OCI-LY7 (cell line): ENCODE results near the gene MRI1. TPM values are rescaled to one million over a fixed set of nuclear protein-coding genes. Genes with fewer than 3 reads are reported as not detected.
"Not testable (repeated sequence)": the region's sequence is repeated elsewhere in the genome, so short reads cannot be mapped to it uniquely, and the experiment has no call there.

Experiments
- BruUV-seq: library from RNA; stranded (reverse); fragments of 400-500 nt; replicated peaks from 2 replicates; lab custom pipeline; 2021; lab: Mats Ljungman, UMichigan
- CTCF ChIA-PET: fragments of 300-600 bp; sonication (Branson Sonifier 250); formaldehyde crosslinking; loops from one replicate; lab custom pipeline; 2022; ENCODE audit warnings: antibody characterized with exemption; ENCODE audit not compliant: unreplicated experiment; lab: Charles Lee
- POLR2A ChIA-PET: fragments of 300-600 bp; sonication (Branson Sonifier 250); formaldehyde crosslinking; loops from one replicate; lab custom pipeline; 2022; ENCODE audit warnings: antibody characterized with exemption; lab: Charles Lee
- DNase-seq: peaks from one replicate; pipeline ENCODE4 v3.0.0-alpha.2; 2015; ENCODE audit warnings: low spot score
- H2AFZ ChIP-seq: fragments of 200-600 bp; sonication (generic), shearing (Covaris generic); 2 replicates; pipeline ENCODE4 v1.6.1; 2014; ENCODE audit warnings: mild to moderate bottlenecking, antibody characterized with exemption, low read length, moderate library complexity
- H3K27ac ChIP-seq: fragments of 200-600 bp; sonication (generic); 2 replicates; pipeline ENCODE4 v1.5.1; 2014; ENCODE audit warnings: mixed run types, low read depth, mild to moderate bottlenecking, moderate library complexity, low read length, inconsistent platforms; ENCODE audit not compliant: poor library complexity, severe bottlenecking
- H3K36me3 ChIP-seq: fragments of 200-600 bp; sonication (generic); 2 replicates; pipeline ENCODE4 v1.6.1; 2014; ENCODE audit warnings: mild to moderate bottlenecking, antibody characterized with exemption, low read length, moderate library complexity, mixed read lengths; ENCODE audit not compliant: insufficient read depth
- H3K4me1 ChIP-seq: fragments of 200-600 bp; sonication (generic); 2 replicates; pipeline ENCODE4 v1.5.1; 2014; ENCODE audit warnings: mild to moderate bottlenecking, low read length; ENCODE audit not compliant: insufficient read depth, poor library complexity, severe bottlenecking
- H3K4me2 ChIP-seq: fragments of 200-600 bp; sonication (generic); 2 replicates; pipeline ENCODE4 v1.6.1; 2014; ENCODE audit warnings: mild to moderate bottlenecking, low read length
- H3K4me3 ChIP-seq: fragments of 200-600 bp; sonication (generic); 2 replicates; pipeline ENCODE4 v1.5.1; 2014; ENCODE audit warnings: mild to moderate bottlenecking, low read depth, low read length; ENCODE audit not compliant: poor library complexity, severe bottlenecking
- H3K79me2 ChIP-seq: fragments of 200-600 bp; sonication (generic); 2 replicates; pipeline ENCODE4 v1.6.1; 2016; ENCODE audit warnings: low read depth, mild to moderate bottlenecking, low read length, moderate library complexity, mixed read lengths; ENCODE audit not compliant: insufficient read depth
- H3K9me2 ChIP-seq: fragments of 200-600 bp; sonication (generic); 2 replicates; pipeline ENCODE4 v1.6.1; 2016; ENCODE audit warnings: mild to moderate bottlenecking, low read length, mixed read lengths; ENCODE audit not compliant: insufficient read depth
- H3K9me3 ChIP-seq: fragments of 200-600 bp; sonication (generic); 2 replicates; pipeline ENCODE4 v1.6.1; 2014; ENCODE audit warnings: mild to moderate bottlenecking, mixed run types, low read length, mixed read lengths
- H4K20me1 ChIP-seq: fragments of 200-600 bp; sonication (generic); 2 replicates; pipeline ENCODE4 v1.6.1; 2014; ENCODE audit warnings: mild to moderate bottlenecking, antibody characterized with exemption, low read length, moderate library complexity, mixed read lengths; ENCODE audit not compliant: insufficient read depth
- EZH2phosphoT487 ChIP-seq: fragments of 200-600 bp; sonication (generic); IDR thresholded peaks from 2 replicates; pipeline ENCODE4 v1.6.1; 2018; ENCODE audit warnings: low read depth, borderline replicate concordance, mild to moderate bottlenecking, mixed run types, antibody characterized with exemption, low read length, moderate library complexity, mixed read lengths
- intact Hi-C: fragments of 100-400 bp; cut with micrococcal nuclease; formaldehyde crosslinking; loops from one replicate; pipeline ENCODE4 v1.10.0; 2022; ENCODE audit not compliant: unreplicated experiment
- total RNA-seq, 2 experiments: library from RNA; depleted of rRNA in 1 of 2; stranded (reverse); fragments of >200 nt in 1 of 2; shearing (Covaris generic) in 1 of 2; gene quantifications; 2 replicates each; pipeline ENCODE4 v1.2.3, GENCODE V29; 2014 to 2022
- TF ChIP-seq, protein P1 (sequence below): fragments of 200-600 bp; sonication (generic); conservative IDR thresholded peaks from 2 replicates; pipeline ENCODE4 v1.5.1; 2014; ENCODE audit warnings: mild to moderate bottlenecking, antibody characterized with exemption, low read length, moderate library complexity, mixed read lengths

The MRI1 gene
- total RNA-seq, 2 experiments from 2014 or later: 23.4 to 27.3 TPM

DNA sequence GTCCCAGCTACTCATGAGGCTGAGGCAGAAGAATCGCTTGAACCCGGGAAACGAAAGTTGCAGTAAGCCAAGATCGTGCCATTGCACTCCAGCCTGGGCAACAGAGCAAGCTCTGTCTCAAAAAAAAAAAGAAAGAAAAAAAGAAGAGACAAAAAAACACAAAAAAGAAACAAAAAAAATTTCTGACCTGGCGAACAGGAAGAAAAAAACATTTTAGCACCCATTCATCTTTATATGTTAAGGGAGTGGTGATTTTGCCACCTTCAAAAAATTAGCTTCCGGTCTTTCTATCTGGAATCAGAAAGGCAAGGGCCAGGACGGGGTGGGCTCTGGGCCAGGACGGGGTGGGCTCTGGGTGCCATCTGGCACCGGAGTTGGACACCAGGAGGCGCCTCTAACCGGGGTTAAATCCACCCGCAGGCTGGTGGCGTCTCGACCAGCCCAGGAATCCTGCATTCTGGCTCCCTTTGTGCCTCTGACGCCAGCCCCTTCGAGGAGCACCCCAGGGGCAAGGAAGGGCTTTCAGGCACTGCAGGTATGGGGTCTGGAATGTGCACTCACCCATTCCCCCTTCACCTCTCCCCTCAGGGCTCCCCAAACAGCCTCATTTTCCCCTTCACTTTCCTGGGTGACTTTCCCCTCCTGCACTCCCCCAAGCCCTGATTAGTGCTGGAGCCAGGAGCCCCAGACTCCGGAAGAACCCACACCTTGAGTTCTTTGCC lies 20.6 kb downstream of the MRI1 start:
- peak; percentile 60 for DNase-seq

DNA sequence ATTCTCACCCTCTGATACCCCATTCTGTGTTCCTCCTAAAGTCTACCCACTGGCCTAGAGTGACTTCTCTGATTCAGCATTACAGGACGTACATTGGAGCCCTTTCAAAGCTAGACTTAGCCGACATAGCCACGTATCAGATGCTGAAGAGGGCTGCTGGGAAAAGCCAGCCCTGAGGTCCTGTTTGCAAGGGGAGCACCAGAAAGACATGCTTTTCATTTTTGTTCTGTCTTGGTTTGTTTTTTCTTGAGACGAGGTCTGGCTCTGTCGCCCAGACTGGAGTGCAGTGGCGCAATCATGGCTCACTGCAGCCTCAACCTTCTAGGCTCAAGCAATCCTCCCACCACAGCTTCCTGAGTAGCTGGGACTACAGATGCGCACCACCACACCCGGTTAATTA lies 24.7 kb downstream of the MRI1 start:
- ChIA-PET POLR2A (interaction anchor here (0.6 to 1.3 kb wide), 3 partner anchors 24 to 69 kb away, joined by 3 read pairs; partner anchors contain the start of gene MRI1), CTCF (no interaction called here)
- Histone ChIP-seq H3K36me3 (no peaks in the 10 kb centered on the region), H3K9me3 (no peaks in the 10 kb centered on the region), H3K4me1 (peaks cover 52% of the 10 kb centered on the region), H3K9me2 (no peaks in the 10 kb centered on the region), H3K27ac (peak overlapping the region; percentile 44), H3K4me3 (no peak overlapping the region), H4K20me1 (no peaks in the 10 kb centered on the region), H3K79me2 (no peaks in the 10 kb centered on the region), H3K4me2 (peak overlapping the region; percentile 45), H2AFZ (peak overlapping the region; percentile 77)
- no TSS peak for BruUV-seq
- peak; percentile 36 for DNase-seq
- intact Hi-C loops: loop anchor here (10.0 kb wide), 1 partner anchor 46 kb away; no protein-coding TSS in a partner anchor
- TF ChIP-seq, protein P1, sequence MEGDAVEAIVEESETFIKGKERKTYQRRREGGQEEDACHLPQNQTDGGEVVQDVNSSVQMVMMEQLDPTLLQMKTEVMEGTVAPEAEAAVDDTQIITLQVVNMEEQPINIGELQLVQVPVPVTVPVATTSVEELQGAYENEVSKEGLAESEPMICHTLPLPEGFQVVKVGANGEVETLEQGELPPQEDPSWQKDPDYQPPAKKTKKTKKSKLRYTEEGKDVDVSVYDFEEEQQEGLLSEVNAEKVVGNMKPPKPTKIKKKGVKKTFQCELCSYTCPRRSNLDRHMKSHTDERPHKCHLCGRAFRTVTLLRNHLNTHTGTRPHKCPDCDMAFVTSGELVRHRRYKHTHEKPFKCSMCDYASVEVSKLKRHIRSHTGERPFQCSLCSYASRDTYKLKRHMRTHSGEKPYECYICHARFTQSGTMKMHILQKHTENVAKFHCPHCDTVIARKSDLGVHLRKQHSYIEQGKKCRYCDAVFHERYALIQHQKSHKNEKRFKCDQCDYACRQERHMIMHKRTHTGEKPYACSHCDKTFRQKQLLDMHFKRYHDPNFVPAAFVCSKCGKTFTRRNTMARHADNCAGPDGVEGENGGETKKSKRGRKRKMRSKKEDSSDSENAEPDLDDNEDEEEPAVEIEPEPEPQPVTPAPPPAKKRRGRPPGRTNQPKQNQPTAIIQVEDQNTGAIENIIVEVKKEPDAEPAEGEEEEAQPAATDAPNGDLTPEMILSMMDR: no peak
- TF ChIP-seq EZH2phosphoT487: no peak

More for the DNA sequence above, 20.6 kb downstream of the MRI1 start:
- Histone ChIP-seq H3K9me3 (no peaks in the 10 kb centered on the region), H3K4me2 (peak overlapping the region; percentile 75), H3K4me1 (peaks cover 61% of the 10 kb centered on the region), H3K9me2 (no peaks in the 10 kb centered on the region), H3K4me3 (no peak overlapping the region), H3K27ac (peak overlapping the region; percentile 88), H2AFZ (peak overlapping the region; percentile 81), H3K79me2 (no peaks in the 10 kb centered on the region), H3K36me3 (peaks cover 6% of the 10 kb centered on the region), H4K20me1 (no peaks in the 10 kb centered on the region)
- no peak for TF ChIP-seq EZH2phosphoT487
- TF ChIP-seq, protein P1: peak; percentile 79
- no TSS peak for BruUV-seq
- ChIA-PET CTCF (interaction anchor here (1.1 kb wide), 1 partner anchor 77 kb away, joined by 4 read pairs; no protein-coding TSS in a partner anchor), POLR2A (interaction anchor here (0.7 to 2.2 kb wide), 3 partner anchors 10 to 93 kb away, joined by 3 to 5 read pairs (median 3); partner anchors contain the start of gene ZSWIM4)
- intact Hi-C loops: loop anchor here (1.0 to 10.0 kb wide), 2 partner anchors 50 to 77 kb away; no protein-coding TSS in a partner anchor

DNA sequence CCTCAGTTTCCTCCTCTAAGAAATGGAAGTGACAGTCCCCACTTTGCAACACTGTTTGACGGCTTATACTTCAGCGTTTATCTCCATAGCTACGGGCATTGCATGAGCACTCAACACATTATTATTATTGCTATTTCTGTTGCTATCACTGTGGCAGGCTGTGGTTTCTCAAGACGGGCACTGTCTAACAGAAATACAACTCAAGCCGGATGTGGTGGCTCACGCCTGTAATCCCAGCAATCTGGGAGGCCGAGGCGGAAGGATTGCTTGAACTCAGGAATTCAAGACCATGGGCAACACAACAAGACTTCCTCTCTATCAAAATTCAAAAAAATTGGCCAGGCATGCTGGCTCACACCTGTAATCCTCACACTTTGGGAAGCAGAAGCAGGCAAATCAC lies 26.0 kb downstream of the MRI1 start:
- ChIA-PET CTCF (no interaction called here), POLR2A (no interaction called here)
- Histone ChIP-seq H4K20me1 (no peaks in the 10 kb centered on the region), H3K79me2 (no peaks in the 10 kb centered on the region), H3K9me3 (no peaks in the 10 kb centered on the region), H2AFZ (peak overlapping the region; percentile 55; the same call in 1 of the 2 replicates), H3K4me1 (peaks cover 45% of the 10 kb centered on the region), H3K9me2 (no peaks in the 10 kb centered on the region), H3K27ac (peak overlapping the region; percentile 9), H3K4me3 (no peak overlapping the region), H3K36me3 (no peaks in the 10 kb centered on the region), H3K4me2 (no peak overlapping the region)
- no peak for DNase-seq
- intact Hi-C loops: no loop called here
- BruUV-seq: no TSS peak
- TF ChIP-seq EZH2phosphoT487: no peak
- TF ChIP-seq, protein P1: no peak

DNA sequence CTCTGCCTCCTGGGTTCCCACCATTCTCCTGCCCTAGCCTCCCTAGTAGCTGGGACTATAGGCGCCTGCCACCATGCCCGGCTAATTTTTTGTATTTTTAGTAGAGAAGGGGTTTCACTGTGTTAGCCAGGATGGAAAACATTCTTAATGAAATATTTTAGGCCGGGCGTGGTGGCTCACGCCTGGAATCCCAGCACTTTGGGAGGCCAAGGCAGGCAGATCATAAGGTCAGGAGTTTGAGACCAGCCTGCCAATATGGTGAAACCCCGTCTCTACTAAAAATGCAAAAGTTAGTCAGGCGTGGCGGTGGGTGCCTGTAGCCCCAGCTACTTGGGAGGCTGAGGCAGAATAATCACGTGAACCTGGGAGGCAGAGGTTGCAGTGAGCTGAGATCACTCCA lies 29.0 kb downstream of the MRI1 start:
- peaks cover 50% of the 10 kb centered on the region for H3K4me1 ChIP-seq
- H3K9me2 ChIP-seq, H3K9me3 ChIP-seq, H3K36me3 ChIP-seq, DNase-seq, POLR2A ChIA-PET, BruUV-seq, CTCF ChIA-PET, intact Hi-C loops, H2AFZ ChIP-seq, H3K79me2 ChIP-seq, H3K27ac ChIP-seq, H4K20me1 ChIP-seq, H3K4me3 ChIP-seq: not testable (repeated sequence)
- 0 out of 2 replicates have a peak overlapping the region, but pooled peaks have one; percentile 89 for H3K4me2 ChIP-seq
